Mesenchymal stem cell (in vitro differentiated cells and primary cell): ENCODE measurements around the gene PTPRN2.
"Not testable (repeated sequence)": the region's sequence is repeated elsewhere in the genome, so short reads cannot be mapped to it uniquely, and the experiment has no call there.

Source experiments
- DNase-seq: peaks from one replicate; pipeline ENCODE4 v3.0.0-alpha.2; 2013
- H2AFZ ChIP-seq: one replicate; pipeline ENCODE4 v1.6.1; 2013; ENCODE audit warnings: low read depth, mild to moderate bottlenecking, control low read depth, inconsistent platforms, low read length, moderate library complexity
- H2AK5ac ChIP-seq: 2 replicates; pipeline ENCODE4 v1.6.1; 2013; ENCODE audit warnings: low read length, moderate library complexity, mild to moderate bottlenecking, inconsistent platforms; ENCODE audit not compliant: severe bottlenecking
- H2BK120ac ChIP-seq: one replicate; pipeline ENCODE4 v1.6.1; 2013; ENCODE audit warnings: low read depth, mild to moderate bottlenecking, inconsistent platforms, low read length, moderate library complexity
- H2BK12ac ChIP-seq, 2 experiments: one replicate each; pipeline ENCODE4 v1.6.1; 2013; ENCODE audit warnings: inconsistent platforms in 2 of 2, low read length in 2 of 2, mild to moderate bottlenecking in 2 of 2, moderate library complexity in 2 of 2, control low read depth in 1 of 2
- H2BK15ac ChIP-seq: one replicate; pipeline ENCODE4 v1.6.1; 2013; ENCODE audit warnings: mild to moderate bottlenecking, low read depth, inconsistent platforms; ENCODE audit not compliant: poor library complexity, severe bottlenecking
- H2BK5ac ChIP-seq: 2 replicates; pipeline ENCODE4 v1.6.1; 2013; ENCODE audit warnings: low read depth, mild to moderate bottlenecking, low read length, control low read depth, inconsistent platforms; ENCODE audit not compliant: poor library complexity, severe bottlenecking
- H3K14ac ChIP-seq, 2 experiments: one replicate each; pipeline ENCODE4 v1.6.1; 2013; ENCODE audit warnings: inconsistent platforms in 2 of 2, low read length in 2 of 2, control low read depth in 1 of 2, mild to moderate bottlenecking in 1 of 2, moderate library complexity in 1 of 2
- H3K18ac ChIP-seq, 2 experiments: one replicate each; pipeline ENCODE4 v1.6.1; 2013; ENCODE audit warnings: inconsistent platforms in 2 of 2, low read length in 2 of 2, control low read depth in 1 of 2, low read depth in 1 of 2, mild to moderate bottlenecking in 1 of 2
- H3K23ac ChIP-seq, 2 experiments: one replicate each; pipeline ENCODE4 v1.6.1; 2013; ENCODE audit warnings: inconsistent platforms in 2 of 2, low read length in 2 of 2, mild to moderate bottlenecking in 2 of 2, moderate library complexity in 2 of 2, control low read depth in 1 of 2
- H3K27ac ChIP-seq: 2 replicates; pipeline ENCODE4 v1.5.1; 2013; ENCODE audit warnings: mild to moderate bottlenecking, moderate library complexity, low read length, control low read depth, inconsistent platforms; ENCODE audit not compliant: poor library complexity, severe bottlenecking
- H3K27me3 ChIP-seq, 2 experiments: 2 replicates each; pipeline versions ENCODE4 v1.6.1 to v1.7.0; 2013; ENCODE audit warnings: low read length in 2 of 2, mild to moderate bottlenecking in 2 of 2, moderate library complexity in 2 of 2, control low read depth in 1 of 2, inconsistent platforms in 1 of 2; ENCODE audit not compliant: control insufficient read depth in 1 of 2, insufficient read depth in 1 of 2
- H3K36me3 ChIP-seq, 2 experiments: 2 replicates each; pipeline versions ENCODE4 v1.6.1 to v1.7.0; 2013; ENCODE audit warnings: low read length in 2 of 2, control low read depth in 1 of 2, inconsistent platforms in 1 of 2, low read depth in 1 of 2, mild to moderate bottlenecking in 1 of 2; ENCODE audit not compliant: insufficient read depth in 2 of 2, control insufficient read depth in 1 of 2
- H3K4ac ChIP-seq, 2 experiments: one replicate each; pipeline ENCODE4 v1.6.1; 2013; ENCODE audit warnings: inconsistent platforms in 2 of 2, low read length in 2 of 2, mild to moderate bottlenecking in 2 of 2, moderate library complexity in 2 of 2, control low read depth in 1 of 2, low read depth in 1 of 2
- H3K4me1 ChIP-seq: 2 replicates; pipeline ENCODE4 v1.6.1; 2013; ENCODE audit warnings: low read depth, low read length, control low read depth; ENCODE audit not compliant: control insufficient read depth, insufficient read depth
- H3K4me2 ChIP-seq: 2 replicates; pipeline ENCODE4 v1.6.1; 2013; ENCODE audit warnings: low read length, mild to moderate bottlenecking, inconsistent platforms; ENCODE audit not compliant: poor library complexity, severe bottlenecking
- H3K4me3 ChIP-seq, 2 experiments: 2 replicates each; pipeline versions ENCODE4 v1.5.1 to v1.7.0; 2013; ENCODE audit warnings: low read length in 2 of 2, mild to moderate bottlenecking in 2 of 2, control low read depth in 1 of 2, low read depth in 1 of 2; ENCODE audit not compliant: insufficient read depth in 1 of 2
- H3K79me1 ChIP-seq: replicated peaks from 2 replicates; pipeline ENCODE4 v1.6.1; 2013; ENCODE audit warnings: mild to moderate bottlenecking, control low read depth, low read length, inconsistent platforms; ENCODE audit not compliant: poor library complexity, severe bottlenecking
- H3K9ac ChIP-seq: 2 replicates; pipeline ENCODE4 v1.7.0; 2013; ENCODE audit warnings: mild to moderate bottlenecking, low read length, moderate library complexity
- H3K9me3 ChIP-seq: 2 replicates; pipeline ENCODE4 v1.7.0; 2013; ENCODE audit warnings: mild to moderate bottlenecking, low read length; ENCODE audit not compliant: control insufficient read depth
- H4K8ac ChIP-seq: one replicate; pipeline ENCODE4 v1.6.1; 2013; ENCODE audit warnings: inconsistent platforms, mild to moderate bottlenecking, low read length, moderate library complexity
- H4K91ac ChIP-seq: one replicate; pipeline ENCODE4 v1.6.1; 2013; ENCODE audit warnings: mild to moderate bottlenecking, low read length, inconsistent platforms
- WGBS: methylation state at CpG from one replicate; pipeline ENCODE4 v1.1.7; 2013; ENCODE audit warnings: mixed read lengths; 5-methylcytosine and 5-hydroxymethylcytosine counted together

The PTPRN2 gene

GRCh38 chr7:158626289-158626688 lies 38.7 kb upstream of the PTPRN2 start:
- WGBS, result 97% methylated on average over 6 of the region's 8 CpGs
- not testable (repeated sequence) for H2BK12ac ChIP-seq, H2AFZ ChIP-seq, H4K91ac ChIP-seq, H2AK5ac ChIP-seq, H4K8ac ChIP-seq, H3K18ac ChIP-seq, H3K9me3 ChIP-seq, H3K23ac ChIP-seq, H3K4me1 ChIP-seq, H2BK5ac ChIP-seq, H2BK120ac ChIP-seq, H3K27ac ChIP-seq, H2BK15ac ChIP-seq, H3K79me1 ChIP-seq, H3K4me2 ChIP-seq, H3K14ac ChIP-seq, H3K27me3 ChIP-seq, DNase-seq, H3K4ac ChIP-seq, H3K4me3 ChIP-seq, H3K9ac ChIP-seq
- peaks cover 12 to 19% of the 10 kb centered on the region in 2 experiments for H3K36me3 ChIP-seq

GRCh38 chr7:158623241-158623640 lies 35.6 kb upstream of the PTPRN2 start:
- Histone ChIP-seq H3K4me1 (no peaks in the 10 kb centered on the region), H3K27me3 (no peaks in the 10 kb centered on the region), H2BK5ac (no peak overlapping the region), H2BK120ac (no peak overlapping the region), H4K8ac (no peak overlapping the region), H3K36me3 (peaks cover 3 to 5% of the 10 kb centered on the region in 2 experiments), H3K18ac (no peak overlapping the region), H3K9ac (no peak overlapping the region), H2BK15ac (no peak overlapping the region), H2BK12ac (no peak overlapping the region), H2AK5ac (no peak overlapping the region), H3K79me1 (peaks cover 3% of the 10 kb centered on the region), H4K91ac (no peak overlapping the region), H3K14ac (no peak overlapping the region), H3K4me3 (no peak overlapping the region), H3K4me2 (no peak overlapping the region), H2AFZ (no peak overlapping the region), H3K9me3 (no peaks in the 10 kb centered on the region), H3K27ac (no peak overlapping the region), H3K23ac (no peak overlapping the region), H3K4ac (no peak overlapping the region)
- WGBS, result 98% methylated on average over 13 of the region's 13 CpGs
- DNase-seq, result no peak

GRCh38 chr7:158620839-158621441 lies 33.3 kb upstream of the PTPRN2 start:
- Histone ChIP-seq H3K9me3 (no peaks in the 10 kb centered on the region), H3K18ac (no peak overlapping the region), H3K27ac (no peak overlapping the region), H2AK5ac (no peak overlapping the region), H2BK120ac (no peak overlapping the region), H3K4me1 (peaks cover 1% of the 10 kb centered on the region), H2BK5ac (no peak overlapping the region), H3K14ac (no peak overlapping the region), H3K4me2 (no peak overlapping the region), H2BK15ac (no peak overlapping the region), H2BK12ac (no peak overlapping the region), H3K9ac (no peak overlapping the region), H3K4me3 (no peak overlapping the region), H4K8ac (no peak overlapping the region), H3K79me1 (peaks cover 5% of the 10 kb centered on the region), H3K4ac (no peak overlapping the region), H3K27me3 (no peaks in the 10 kb centered on the region), H4K91ac (no peak overlapping the region), H3K36me3 (peaks cover 0 to 2% of the 10 kb centered on the region in 2 experiments), H3K23ac (no peak overlapping the region), H2AFZ (no peak overlapping the region)
- no peak for DNase-seq
- 97% methylated on average over 6 of the region's 6 CpGs for WGBS

DNA sequence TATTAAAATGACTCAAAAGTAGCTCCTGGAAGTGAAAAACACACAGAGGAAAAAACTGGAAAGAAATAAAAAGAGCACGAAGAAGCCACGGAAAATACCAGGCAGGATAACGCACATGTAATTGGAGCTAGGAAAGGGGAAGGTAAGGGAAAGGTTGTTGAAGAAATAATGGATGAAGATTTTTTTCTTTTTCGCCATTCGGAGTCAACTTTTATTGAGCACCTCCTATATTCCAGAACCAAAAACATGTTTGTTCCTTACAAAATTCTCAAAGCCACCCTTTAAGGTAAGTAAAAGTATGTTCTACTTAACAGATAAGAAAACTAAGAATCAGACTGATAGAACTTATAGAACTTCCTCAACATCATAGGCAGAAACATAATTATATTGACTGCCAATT lies 32.8 kb upstream of the PTPRN2 start:
- Histone ChIP-seq H2AK5ac (no peak overlapping the region), H3K4ac (no peak overlapping the region), H3K23ac (no peak overlapping the region), H3K9me3 (no peaks in the 10 kb centered on the region), H3K18ac (no peak overlapping the region), H3K4me3 (no peak overlapping the region), H3K79me1 (peaks cover 5% of the 10 kb centered on the region), H2BK15ac (no peak overlapping the region), H3K27ac (no peak overlapping the region), H2BK120ac (no peak overlapping the region), H3K36me3 (no peaks in the 10 kb centered on the region), H4K91ac (no peak overlapping the region), H3K9ac (no peak overlapping the region), H3K27me3 (no peaks in the 10 kb centered on the region), H2BK5ac (no peak overlapping the region), H2BK12ac (no peak overlapping the region), H3K14ac (no peak overlapping the region), H3K4me1 (peaks cover 1% of the 10 kb centered on the region), H4K8ac (no peak overlapping the region), H2AFZ (no peak overlapping the region), H3K4me2 (no peak overlapping the region)
- WGBS, result 89% methylated on average over 3 of the region's 5 CpGs
- no peak for DNase-seq
